ENCODE measurements around the gene PRKG1. TPM values are rescaled to one million over a fixed set of nuclear protein-coding genes. Genes with fewer than 3 reads are reported as not detected.

PRKG1 gene
- polyA plus RNA-seq, 3 donors: 12.9 to 15.4 (median 13.7) TPM

GRCh38 chr10:51624013-51624412 lies 549.7 kb downstream of the PRKG1 start:
- DNase-seq (ENCODE audit: low read depth in 3 of 3, low spot score in 2 of 3): no peak

- DNase-seq (ENCODE audit: low read depth in 3 of 3, low spot score in 2 of 3): no peak
Observed at GRCh38 chr10:51629934-51630639, 555.8 kb downstream of the PRKG1 start.

GRCh38 chr10:51630640-51631005 lies 556.3 kb downstream of the PRKG1 start:
- DNase-seq (ENCODE audit: low read depth in 3 of 3, low spot score in 2 of 3): no peak

- DNase-seq (ENCODE audit: low read depth in 3 of 3, low spot score in 2 of 3): no peak
Observed at GRCh38 chr10:51635436-51635835, 561.1 kb downstream of the PRKG1 start.

- DNase-seq (ENCODE audit: low read depth in 3 of 3, low spot score in 2 of 3): no peak
Observed at GRCh38 chr10:51638211-51638610, 563.9 kb downstream of the PRKG1 start.

- no peak for DNase-seq (ENCODE audit: low read depth in 3 of 3, low spot score in 2 of 3)
Observed at GRCh38 chr10:51638737-51639136, 564.5 kb downstream of the PRKG1 start.

GRCh38 chr10:51640120-51640819 lies 566.0 kb downstream of the PRKG1 start:
- DNase-seq (ENCODE audit: low read depth in 3 of 3, low spot score in 2 of 3): no peak

- no peak for DNase-seq (ENCODE audit: low read depth in 3 of 3, low spot score in 2 of 3)
Observed at GRCh38 chr10:51642581-51642980, 568.3 kb downstream of the PRKG1 start.

- no peak for DNase-seq (ENCODE audit: low read depth in 3 of 3, low spot score in 2 of 3)
Observed at GRCh38 chr10:51643734-51644133, 569.4 kb downstream of the PRKG1 start.

- DNase-seq (ENCODE audit: low read depth in 3 of 3, low spot score in 2 of 3): no peak
Observed at GRCh38 chr10:51649064-51649463, 574.8 kb downstream of the PRKG1 start.

GRCh38 chr10:51651063-51651462 lies 576.8 kb downstream of the PRKG1 start:
- no peak for DNase-seq (ENCODE audit: low read depth in 3 of 3, low spot score in 2 of 3)

- DNase-seq (ENCODE audit: low read depth in 3 of 3, low spot score in 2 of 3): no peak
Observed at GRCh38 chr10:51653025-51653424, 578.7 kb downstream of the PRKG1 start.

GRCh38 chr10:51654918-51655317 lies 580.6 kb downstream of the PRKG1 start:
- no peak for DNase-seq (ENCODE audit: low read depth in 3 of 3, low spot score in 2 of 3)

GRCh38 chr10:51656503-51656902 lies 582.2 kb downstream of the PRKG1 start:
- DNase-seq (ENCODE audit: low read depth in 3 of 3, low spot score in 2 of 3): no peak

- no peak for DNase-seq (ENCODE audit: low read depth in 3 of 3, low spot score in 2 of 3)
Observed at GRCh38 chr10:51658000-51658399, 583.7 kb downstream of the PRKG1 start.

GRCh38 chr10:51659344-51659743 lies 585.1 kb downstream of the PRKG1 start:
- DNase-seq (ENCODE audit: low read depth in 3 of 3, low spot score in 2 of 3): no peak

GRCh38 chr10:51663086-51663485 lies 588.8 kb downstream of the PRKG1 start:
- no peak for DNase-seq (ENCODE audit: low read depth in 3 of 3, low spot score in 2 of 3)

- no peak for DNase-seq (ENCODE audit: low read depth in 3 of 3, low spot score in 2 of 3)
Observed at GRCh38 chr10:51666456-51666855, 592.2 kb downstream of the PRKG1 start.

GRCh38 chr10:51667678-51668335 lies 593.5 kb downstream of the PRKG1 start:
- no peak for DNase-seq (ENCODE audit: low read depth in 3 of 3, low spot score in 2 of 3)

- DNase-seq (ENCODE audit: low read depth in 3 of 3, low spot score in 2 of 3): no peak
Observed at GRCh38 chr10:51668336-51668689, 594.0 kb downstream of the PRKG1 start.

GRCh38 chr10:51669041-51669440 lies 594.8 kb downstream of the PRKG1 start:
- DNase-seq (ENCODE audit: low read depth in 3 of 3, low spot score in 2 of 3): no peak

- no peak for DNase-seq (ENCODE audit: low read depth in 3 of 3, low spot score in 2 of 3)
Observed at GRCh38 chr10:51672039-51672535, 597.8 kb downstream of the PRKG1 start.

All from right renal cortex interstitium (tissue), 3 donors.